H1 (cell line): ENCODE results near the gene TEX14. TPM values are rescaled to one million over a fixed set of nuclear protein-coding genes. Genes with fewer than 3 reads are reported as not detected.

Experiments
- BRCA1 ChIP-seq: IDR thresholded peaks from 2 replicates; pipeline ENCODE4 v1.6.1; 2012; ENCODE audit warnings: low read depth, low read length, improper control_type of control experiment
- CTCF ChIP-seq, 3 experiments: IDR thresholded peaks; 1 replicate in 2 of 3; 2 replicates in 1 of 3; pipeline versions ENCODE4 v1.5.1 to v1.6.1; 2011; ENCODE audit warnings: low read length in 3 of 3, mild to moderate bottlenecking in 3 of 3, inconsistent platforms in 2 of 3, low read depth in 1 of 3, moderate library complexity in 1 of 3; ENCODE audit not compliant: insufficient read depth in 1 of 3; ENCODE audit errors: control extremely low read depth in 1 of 3
- NRF1 ChIP-seq: IDR thresholded peaks from 2 replicates; pipeline ENCODE4 v1.6.1; 2011; ENCODE audit warnings: mild to moderate bottlenecking, low read depth, low read length, improper control_type of control experiment
- TBP ChIP-seq: IDR thresholded peaks from 2 replicates; pipeline ENCODE4 v1.6.1; 2011; ENCODE audit warnings: low read depth, low read length, improper control_type of control experiment
- USF2 ChIP-seq: IDR thresholded peaks from 2 replicates; pipeline ENCODE4 v1.6.1; 2011; ENCODE audit warnings: low read length, improper control_type of control experiment
- polyA plus RNA-seq, 7 experiments: library from polyadenylated mRNA; depleted of rRNA in 3 of 7; stranded (reverse) in 5 of 7; unstranded in 2 of 7; fragments of >200 nt in 5 of 7; fragments of 200-250 nt in 2 of 7; gene quantifications; 1 replicate in 5 of 7; 2 replicates in 1 of 7; 4 replicates in 1 of 7; pipeline versions ENCODE4 v1.2.1 to v1.2.3, GENCODE V29; 2011 to 2013; ENCODE audit warnings: missing spikeins in 2 of 7, mixed read lengths in 2 of 7
- total RNA-seq: library from RNA; stranded (reverse); fragmentation: NEBNext Ultra II Directional; extraction: Animal tissue kit (Norgen Biotek cat#: 25700); gene quantifications from 2 replicates; pipeline ENCODE4 v1.2.1, GENCODE V29; 2021

The TEX14 gene
- total and polyA plus RNA-seq, 2 of the 8 experiments (the other 6 are each of a cell fraction or from before 2014, with no cell fraction given) = 0.83 to 2.5 TPM

- TF ChIP-seq BRCA1 (no peak), CTCF (IDR thresholded peaks at IDR 0.05; ENCODE audit: control extremely low read depth in 1 of 3, insufficient read depth in 1 of 3, low read depth in 1 of 3, low read length in 3 of 3) (no peak), USF2 (no peak), NRF1 (no peak), TBP (no peak)
Measured at GRCh38 chr17:58722274-58722673, 30.4 kb upstream of the TEX14 start (continued).
